Amniotic stem cell (primary cell): ENCODE measurements around the gene NARS2.

Experiments
- DNase-seq: peaks from one replicate; lab custom pipeline; 2025; lab: John Stamatoyannopoulos, UW

The NARS2 gene

DNA sequence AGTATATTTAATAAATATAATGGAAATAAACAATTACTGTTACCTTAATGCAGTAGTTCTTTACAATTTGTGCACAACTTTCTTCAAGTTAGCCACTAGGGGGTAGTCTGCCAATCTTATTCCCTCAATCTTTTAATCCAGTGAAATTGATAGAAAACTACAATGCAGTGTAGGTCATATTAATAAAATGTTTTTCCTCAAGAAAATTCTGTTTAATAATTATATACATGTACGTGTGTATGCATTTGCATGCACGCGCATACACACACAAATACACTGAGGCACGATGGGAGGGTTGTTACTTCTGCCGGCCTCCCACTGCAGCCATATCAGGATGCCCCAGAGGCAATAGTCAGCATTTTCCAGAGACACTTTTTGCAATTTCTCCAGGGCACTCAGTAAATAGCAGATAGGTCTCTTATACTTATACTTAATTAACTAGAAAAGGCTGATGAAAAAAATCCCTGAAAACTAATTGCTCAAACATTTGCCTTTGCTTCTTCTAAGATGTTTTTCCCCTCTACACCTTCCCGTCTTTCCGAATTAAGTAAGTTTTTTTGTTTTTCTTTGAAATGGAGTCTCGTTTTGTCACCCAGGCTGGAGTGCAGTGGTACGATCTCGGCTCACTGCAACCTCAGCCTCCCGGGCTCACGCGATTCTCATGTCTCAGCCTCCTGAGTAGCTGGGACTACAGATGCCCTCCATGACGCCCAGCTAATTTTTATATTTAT, 160.2 kb downstream of the NARS2 start:
- DNase-seq: peak; percentile 12

DNA sequence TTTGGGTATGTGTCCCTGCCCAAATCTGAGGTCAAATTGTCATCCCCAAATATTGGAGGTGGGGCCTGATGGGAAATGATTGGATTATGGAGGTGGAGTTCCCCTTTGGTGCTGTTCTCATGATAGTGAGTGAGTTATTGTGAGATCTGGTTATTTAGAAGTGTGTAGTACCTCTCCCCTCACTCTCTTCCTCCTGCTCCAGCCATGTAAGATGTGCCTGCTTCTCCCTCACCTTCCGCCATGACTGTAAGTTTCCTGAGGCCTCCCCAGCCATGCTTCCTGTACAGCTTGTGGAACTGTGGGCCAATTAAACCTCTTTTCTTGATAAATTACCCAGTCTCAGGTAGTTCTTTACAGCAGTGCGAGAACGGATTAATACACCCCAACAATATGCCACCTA, 166.0 kb downstream of the NARS2 start:
- DNase-seq: no peak

DNA sequence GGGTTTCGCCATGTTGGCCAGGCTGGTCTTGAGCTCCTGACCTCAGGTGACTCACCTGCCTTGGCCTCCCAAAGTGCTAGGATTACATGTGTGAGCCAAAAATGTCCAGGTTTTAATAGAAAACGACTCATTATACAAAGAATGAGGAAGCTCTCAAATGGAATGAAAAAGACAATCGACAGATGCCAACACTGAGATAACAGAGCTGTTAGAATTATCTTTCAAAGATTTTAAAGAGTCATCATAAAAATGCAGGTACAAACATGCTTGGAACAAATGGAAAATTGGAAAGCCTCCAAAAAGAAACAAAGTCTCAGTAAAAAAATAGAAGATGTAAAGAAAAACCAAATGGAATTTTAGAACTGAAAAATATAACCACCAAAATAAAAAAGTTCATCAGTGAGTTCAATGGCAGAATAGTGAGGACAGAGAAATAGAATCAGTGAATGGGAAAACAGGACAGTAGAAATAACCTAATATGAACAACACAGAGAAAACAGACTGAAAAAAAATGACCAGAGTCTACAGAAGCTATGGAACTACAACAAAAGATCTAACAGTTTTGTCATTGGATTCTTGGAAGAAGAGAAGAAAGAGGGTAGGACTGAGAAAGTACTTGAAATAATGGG, 168.0 kb downstream of the NARS2 start:
- no peak for DNase-seq

DNA sequence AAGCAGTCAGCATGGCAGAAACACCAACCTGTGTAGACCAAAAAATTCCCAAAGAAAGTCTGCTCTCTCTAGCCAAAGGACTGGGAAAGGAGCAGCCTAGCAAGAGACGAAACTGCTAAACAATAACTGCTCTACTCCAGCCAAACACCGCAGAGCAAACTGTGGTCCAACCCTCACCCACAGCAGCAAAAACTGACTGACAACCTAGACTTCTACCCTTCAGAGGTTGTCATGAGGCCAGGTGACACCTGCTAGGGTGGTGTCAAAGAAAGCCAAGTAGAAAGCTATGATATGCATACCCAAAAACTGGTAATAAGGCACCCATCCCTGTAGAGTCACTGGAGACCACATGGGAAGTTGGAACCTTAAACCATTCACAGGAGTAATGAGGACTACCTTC, 168.9 kb downstream of the NARS2 start:
- no peak for DNase-seq

DNA sequence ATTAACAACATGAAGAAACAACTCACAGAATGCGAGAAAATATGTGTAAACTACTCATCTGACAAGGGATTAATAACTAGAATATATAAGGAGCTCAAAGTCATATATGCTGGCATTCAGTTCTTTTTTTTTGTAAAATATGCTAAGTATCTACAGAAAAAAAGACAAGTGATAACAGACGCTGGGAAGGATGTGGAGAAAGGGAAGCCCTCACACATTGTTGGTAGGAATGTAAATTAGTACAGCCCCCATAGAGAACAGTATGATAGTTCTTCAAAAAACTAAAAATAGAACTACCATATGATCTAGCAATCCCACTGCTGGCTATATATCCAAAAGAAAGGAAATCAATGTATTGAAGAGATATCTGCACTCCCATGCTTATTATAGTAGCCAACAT, 170.9 kb downstream of the NARS2 start:
- DNase-seq: no peak

DNA sequence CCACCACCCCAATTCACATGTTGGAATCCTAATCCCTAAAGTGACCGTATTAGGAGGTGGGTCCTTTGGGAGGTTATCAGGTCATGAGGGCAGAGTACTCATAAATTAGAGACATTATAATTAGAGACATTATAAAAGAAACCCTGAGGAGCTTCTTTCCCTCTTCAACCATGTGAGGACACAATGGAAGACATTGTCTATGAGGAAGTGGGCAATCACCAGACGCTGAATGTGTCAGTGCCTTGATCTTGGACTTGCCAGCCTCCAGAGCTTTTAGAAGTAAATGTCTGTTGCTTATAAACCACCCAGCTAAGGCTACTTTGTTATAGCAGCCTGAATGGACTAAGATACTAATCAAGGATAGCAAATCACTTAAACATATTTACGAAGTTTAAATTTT, 171.8 kb downstream of the NARS2 start:
- DNase-seq: no peak

DNA sequence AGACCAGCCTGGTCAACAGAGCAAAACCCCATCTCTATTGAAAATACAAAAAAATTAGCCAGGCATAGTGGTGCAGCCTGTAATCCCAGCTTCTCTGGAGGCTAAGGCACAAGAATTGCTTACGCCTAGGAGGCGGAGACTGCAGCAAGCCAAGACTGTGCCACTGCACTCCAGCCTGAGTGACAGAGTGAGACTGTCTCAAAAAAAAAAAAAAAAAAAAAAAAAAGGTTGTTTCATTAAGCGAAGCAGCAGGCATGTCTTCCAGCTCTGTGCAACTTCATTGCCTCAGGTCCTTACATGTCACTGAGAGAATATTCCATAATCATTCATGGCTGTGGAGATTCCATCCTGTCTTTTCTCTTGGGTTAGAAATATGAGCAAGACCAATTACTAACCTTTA, 174.0 kb downstream of the NARS2 start:
- no peak for DNase-seq

DNA sequence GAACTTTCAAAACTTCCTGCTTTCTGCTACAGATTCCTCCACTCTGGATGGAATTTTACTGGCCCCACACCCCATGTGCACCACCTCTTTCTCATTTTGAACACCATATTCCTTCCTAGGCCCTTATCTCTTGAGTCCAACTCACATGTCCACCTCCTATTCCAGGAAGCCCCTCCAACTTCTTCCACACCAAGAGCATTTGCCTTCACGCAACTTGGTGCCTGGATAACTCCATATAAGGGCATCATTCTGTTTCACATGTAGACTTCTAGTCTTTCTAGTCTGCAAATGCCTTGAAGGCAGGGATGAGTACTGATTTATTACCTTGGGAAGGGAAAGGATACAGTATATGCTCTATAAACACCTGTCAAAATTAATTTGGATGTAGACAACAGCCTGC, 174.5 kb downstream of the NARS2 start:
- no peak for DNase-seq

DNA sequence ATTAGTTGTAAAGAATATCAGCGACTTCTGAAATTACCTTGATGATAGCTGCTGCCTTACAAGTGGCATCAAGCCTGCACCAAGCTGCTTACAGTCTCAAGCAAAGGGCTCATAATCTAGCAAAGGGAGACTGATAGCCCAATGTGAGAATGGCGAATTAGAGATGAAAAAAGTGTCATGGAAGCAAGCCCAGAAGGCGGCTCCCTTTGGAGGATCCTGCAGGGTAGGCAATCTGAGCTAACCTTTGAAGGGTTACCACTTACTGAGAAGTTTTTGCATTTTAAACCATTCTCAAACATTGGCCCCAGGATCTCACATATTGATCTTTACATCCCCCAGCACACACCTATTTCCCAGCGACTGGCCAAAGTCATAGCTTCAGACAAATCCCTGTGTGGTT, 175.5 kb downstream of the NARS2 start:
- no peak for DNase-seq

DNA sequence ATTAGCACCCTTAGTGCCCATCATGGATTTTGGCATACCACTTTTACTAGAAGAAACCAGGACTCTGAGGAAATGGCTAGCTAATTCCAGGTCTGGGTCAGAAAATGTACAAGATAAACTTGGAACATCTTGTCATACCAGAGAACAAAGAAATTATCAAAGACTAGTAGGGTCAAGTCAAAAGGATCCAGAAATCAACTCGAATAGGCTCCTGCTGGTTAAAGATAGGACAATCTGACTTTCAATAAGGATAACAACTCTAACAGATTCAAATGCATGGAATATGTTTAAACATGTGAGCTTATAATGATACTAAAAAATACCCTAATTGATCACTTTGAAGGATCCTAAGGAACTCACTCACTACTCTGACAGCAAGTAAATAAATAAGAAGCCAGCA, 175.9 kb downstream of the NARS2 start:
- DNase-seq: no peak

DNA sequence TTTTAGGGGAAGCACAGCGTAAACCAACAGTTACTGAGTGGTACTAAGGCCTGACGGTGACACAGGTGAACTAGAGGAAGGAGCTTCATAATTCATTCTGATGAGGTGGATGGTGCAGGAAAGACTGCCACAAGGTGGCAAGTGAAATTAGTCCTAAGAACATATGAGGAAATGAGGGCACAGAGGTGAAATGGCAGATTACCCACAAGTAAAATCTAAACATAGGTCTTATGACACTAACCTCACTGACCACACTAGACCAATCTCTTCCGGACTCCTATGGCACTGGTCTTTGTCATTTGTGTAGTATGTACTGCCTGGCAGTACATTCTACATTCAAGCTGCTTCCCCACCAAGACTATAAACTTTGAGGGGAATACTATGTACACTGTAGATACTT, 177.3 kb downstream of the NARS2 start:
- no peak for DNase-seq

DNA sequence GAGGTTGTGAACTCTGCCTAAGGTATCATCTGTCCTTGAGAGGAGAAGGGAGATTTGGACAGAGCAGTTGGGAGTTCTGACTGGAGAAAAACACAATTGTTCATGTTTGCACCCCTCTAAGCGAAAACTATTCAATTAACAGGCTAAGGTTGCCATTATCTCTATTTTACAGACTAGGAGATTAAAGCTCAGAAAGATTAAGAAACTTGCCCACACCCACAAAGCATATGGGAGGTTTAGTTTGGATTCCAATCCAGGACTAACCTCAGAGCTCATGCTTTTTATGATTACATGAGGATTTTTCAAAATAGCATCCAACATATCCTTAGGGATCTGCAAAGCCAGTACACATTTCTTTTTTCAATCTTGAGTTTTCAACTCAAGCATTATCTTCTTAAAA, 179.1 kb downstream of the NARS2 start:
- no peak for DNase-seq

DNA sequence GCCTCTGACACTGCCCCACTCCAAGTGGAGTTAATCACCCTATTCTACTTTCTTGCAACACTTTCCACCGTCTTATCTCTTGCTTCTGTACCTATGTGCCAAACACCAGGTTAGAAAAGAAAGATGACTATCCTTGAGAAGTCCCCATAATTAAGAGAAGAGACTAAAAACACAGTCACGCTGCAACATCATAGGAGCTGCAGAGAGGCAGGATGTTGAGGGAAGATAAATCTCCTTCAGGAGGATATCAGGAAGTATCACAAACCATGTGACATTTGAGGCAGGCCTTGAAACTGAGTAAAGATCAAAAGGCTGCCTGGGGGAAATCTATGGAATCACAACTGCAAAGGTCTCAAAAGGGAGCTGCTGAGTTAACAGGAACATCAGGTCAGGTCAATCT, 181.8 kb downstream of the NARS2 start:
- DNase-seq: no peak

DNA sequence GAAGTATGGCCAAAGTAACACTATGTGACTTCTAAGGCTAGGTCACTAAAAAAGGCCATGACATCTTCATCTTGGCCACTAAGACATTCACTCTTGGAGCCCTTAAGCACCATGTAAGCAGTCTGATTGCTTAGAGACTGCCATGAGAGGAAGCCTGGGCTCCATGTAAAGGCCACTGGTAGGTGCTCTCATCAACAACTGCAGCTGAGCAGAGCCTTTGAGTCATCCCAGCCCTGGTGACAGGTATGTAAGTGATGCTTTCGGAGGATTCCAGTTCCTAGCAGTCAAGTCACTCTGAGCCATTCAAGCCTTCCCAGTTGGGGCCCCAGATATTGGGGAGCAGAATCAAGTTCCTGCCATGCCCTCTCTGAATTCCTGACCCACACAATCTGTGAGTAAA, 183.2 kb downstream of the NARS2 start:
- no peak for DNase-seq

DNA sequence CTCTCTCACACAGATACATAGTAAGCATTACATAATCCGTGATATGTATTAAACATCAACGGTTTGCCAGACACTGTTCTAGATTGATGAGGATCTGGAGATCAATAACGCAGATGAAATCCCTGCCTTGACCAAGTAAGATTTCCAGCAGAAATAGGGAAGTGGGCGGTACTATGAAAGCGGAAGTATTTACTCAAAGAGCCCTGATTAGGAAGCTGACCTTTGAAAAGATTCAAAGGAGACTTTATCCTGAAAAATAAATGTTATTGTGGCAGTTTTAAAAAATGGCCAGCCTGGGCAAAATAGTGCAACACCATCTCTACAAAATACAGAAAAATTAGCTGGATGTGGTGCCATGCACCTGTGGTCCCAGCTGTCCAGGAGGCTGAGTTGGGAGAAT, 183.9 kb downstream of the NARS2 start:
- DNase-seq: no peak

DNA sequence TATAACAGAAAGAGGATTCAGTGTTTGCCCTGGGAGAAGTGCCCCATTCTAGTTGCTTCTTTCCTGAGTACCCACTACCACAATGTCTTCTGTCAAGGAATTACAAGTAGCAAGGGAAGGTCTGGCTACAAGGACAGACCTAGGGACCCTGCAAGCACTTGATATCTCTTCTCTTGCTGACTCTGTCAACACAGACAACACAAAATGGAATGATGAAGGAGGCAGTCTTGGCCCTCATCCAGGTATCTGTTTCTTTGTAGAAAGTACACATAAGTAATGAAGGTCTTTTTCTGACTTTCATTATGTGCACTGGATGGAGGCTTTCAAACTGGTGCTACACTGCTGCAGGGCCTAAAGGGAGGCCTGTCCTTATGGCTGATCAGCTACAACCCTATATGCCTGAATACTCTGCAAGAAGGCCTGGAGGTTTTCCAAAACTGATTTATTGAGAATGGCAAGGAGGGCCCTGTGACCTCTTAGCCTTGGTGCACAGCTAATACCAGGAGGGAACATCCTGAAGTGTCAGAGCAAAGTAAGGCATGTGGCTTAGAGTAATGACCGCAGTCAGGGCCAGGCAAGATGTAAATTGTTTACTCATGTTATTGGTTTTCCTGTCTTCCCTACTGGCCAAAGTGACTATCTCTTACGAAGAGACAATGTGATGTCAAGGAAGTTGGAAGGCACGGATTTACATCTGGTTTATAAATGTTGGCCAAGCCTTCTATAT, 188.3 kb downstream of the NARS2 start:
- no peak for DNase-seq
